WTC11 (cell line): Measurements from ENCODE around the gene TBCEL. TPM values are rescaled to one million over a fixed set of nuclear protein-coding genes. Genes with fewer than 3 reads are reported as not detected.

Experiments used
- ATAC-seq: fragments of 200-7000 bp; cut with Tn5 transposase; 2 replicates; pipeline ENCODE4 v1.10.0; 2021; ENCODE audit warnings: mild to moderate bottlenecking, moderate library complexity
- CTCF ChIA-PET: fragments of 300-600 bp; sonication (Branson Sonifier 250); formaldehyde crosslinking; loops from one replicate; lab custom pipeline; 2021; ENCODE audit warnings: antibody characterized with exemption; lab: Charles Lee
- POLR2A ChIA-PET: fragments of 350-600 bp; sonication (Branson Sonifier 250); formaldehyde crosslinking; loops from one replicate; lab custom pipeline; 2021; ENCODE audit warnings: antibody characterized with exemption; lab: Charles Lee
- DNase-seq: peaks from one replicate; pipeline ENCODE4 v3.0.0; 2021; ENCODE audit warnings: low spot score
- H3K27ac Mint-ChIP-seq: 2 replicates; pipeline ENCODE4 v1.8.0; 2021; ENCODE audit warnings: mixed read lengths
- H3K27me3 Mint-ChIP-seq: 2 replicates; pipeline ENCODE4 v1.8.0; 2021; ENCODE audit warnings: low read depth, mild to moderate bottlenecking, moderate library complexity, mixed read lengths
- H3K36me3 Mint-ChIP-seq: 2 replicates; pipeline ENCODE4 v1.8.0; 2021; ENCODE audit warnings: mixed read lengths
- H3K4me1 Mint-ChIP-seq: 2 replicates; pipeline ENCODE4 v1.8.0; 2022; ENCODE audit warnings: mixed read lengths
- H3K4me3 Mint-ChIP-seq: 2 replicates; pipeline ENCODE4 v1.8.0; 2021; ENCODE audit warnings: mild to moderate bottlenecking, moderate library complexity, mixed read lengths
- H3K9me3 Mint-ChIP-seq: 2 replicates; pipeline ENCODE4 v1.8.0; 2021; ENCODE audit warnings: mixed read lengths
- CBFB ChIP-seq: sonication (generic); formaldehyde crosslinking; IDR thresholded peaks from 2 replicates; pipeline ENCODE4 v1.8.1; 2022; ENCODE audit warnings: mild to moderate bottlenecking, low read depth, missing genetic modification reagents
- CREM ChIP-seq: sonication (generic); formaldehyde crosslinking; IDR thresholded peaks from 2 replicates; pipeline ENCODE4 v1.8.1; 2022; ENCODE audit warnings: mild to moderate bottlenecking, missing genetic modification reagents, moderate library complexity
- ELF4 ChIP-seq: sonication (generic); formaldehyde crosslinking; IDR thresholded peaks from 2 replicates; pipeline ENCODE4 v1.8.1; 2022; ENCODE audit warnings: low read depth, mild to moderate bottlenecking, moderate library complexity, missing genetic modification reagents
- ETV6 ChIP-seq: sonication (generic); formaldehyde crosslinking; IDR thresholded peaks from 2 replicates; pipeline ENCODE4 v1.8.1; 2022; ENCODE audit warnings: mild to moderate bottlenecking, missing genetic modification reagents
- GRHL2 ChIP-seq: fragments of 250-450 bp; sonication (Bioruptor Pico); IDR thresholded peaks from 2 replicates; pipeline ENCODE4 v1.8.0; 2022; ENCODE audit warnings: mild to moderate bottlenecking, moderate library complexity; ENCODE audit not compliant: insufficient replicate concordance, severe bottlenecking
- JAZF1 ChIP-seq: fragments of 250-450 bp; sonication (Bioruptor Pico); IDR thresholded peaks from 2 replicates; pipeline ENCODE4 v1.9.0; 2021; ENCODE audit warnings: moderate library complexity, mild to moderate bottlenecking, inconsistent platforms
- NFE2L1 ChIP-seq: sonication (generic); formaldehyde crosslinking; IDR thresholded peaks from 2 replicates; pipeline ENCODE4 v1.8.1; 2023; ENCODE audit warnings: missing genetic modification reagents
- NFYB ChIP-seq: sonication (generic); formaldehyde crosslinking; conservative IDR thresholded peaks from 2 replicates; pipeline ENCODE4 v1.8.0; 2022; ENCODE audit warnings: low read depth, missing genetic modification reagents
- NR1H2 ChIP-seq: sonication (generic); formaldehyde crosslinking; IDR thresholded peaks from 2 replicates; pipeline ENCODE4 v1.9.0; 2021; ENCODE audit warnings: mild to moderate bottlenecking, moderate library complexity, missing genetic modification reagents
- NR2C2 ChIP-seq: sonication (generic); formaldehyde crosslinking; IDR thresholded peaks from 2 replicates; pipeline ENCODE4 v1.8.0; 2022; ENCODE audit warnings: mild to moderate bottlenecking, missing genetic modification reagents
- NR3C1 ChIP-seq: sonication (generic); formaldehyde crosslinking; conservative IDR thresholded peaks from 2 replicates; pipeline ENCODE4 v1.8.1; 2023; ENCODE audit warnings: low read depth, mild to moderate bottlenecking, missing genetic modification reagents
- RELA ChIP-seq: sonication (generic); formaldehyde crosslinking; IDR thresholded peaks from 2 replicates; pipeline ENCODE4 v1.8.1; 2022; ENCODE audit warnings: missing genetic modification reagents, mild to moderate bottlenecking, borderline replicate concordance
- TP53 ChIP-seq: sonication (generic); formaldehyde crosslinking; IDR thresholded peaks from 2 replicates; pipeline ENCODE4 v1.8.1; 2023; ENCODE audit warnings: mild to moderate bottlenecking, missing genetic modification reagents
- ZBTB21 ChIP-seq: sonication (generic); formaldehyde crosslinking; IDR thresholded peaks from 2 replicates; pipeline ENCODE4 v1.8.1; 2023; ENCODE audit warnings: mild to moderate bottlenecking, missing genetic modification reagents, borderline replicate concordance
- ZBTB43 ChIP-seq: sonication (generic); formaldehyde crosslinking; IDR thresholded peaks from 2 replicates; pipeline ENCODE4 v1.8.1; 2023; ENCODE audit warnings: mild to moderate bottlenecking, missing genetic modification reagents
- ZNF138 ChIP-seq: sonication (generic); formaldehyde crosslinking; conservative IDR thresholded peaks from 2 replicates; pipeline ENCODE4 v1.8.1; 2022; ENCODE audit warnings: mild to moderate bottlenecking, moderate library complexity, missing genetic modification reagents
- ZNF219 ChIP-seq: sonication (generic); formaldehyde crosslinking; IDR thresholded peaks from 2 replicates; pipeline ENCODE4 v1.8.0; 2023; ENCODE audit warnings: missing genetic modification reagents, mild to moderate bottlenecking, borderline replicate concordance
- ZNF232 ChIP-seq: sonication (generic); formaldehyde crosslinking; IDR thresholded peaks from 2 replicates; pipeline ENCODE4 v1.8.0; 2022; ENCODE audit warnings: mild to moderate bottlenecking, missing genetic modification reagents
- ZNF425 ChIP-seq: fragments of 250-450 bp; sonication (Bioruptor Pico); conservative IDR thresholded peaks from 2 replicates; pipeline ENCODE4 v1.9.0; 2021; ENCODE audit warnings: mild to moderate bottlenecking
- total RNA-seq: library from RNA; stranded (reverse); gene quantifications from 3 replicates; pipeline ENCODE4 v1.2.3, GENCODE V29; 2021
- TF ChIP-seq, protein P1 (sequence below): sonication (generic); formaldehyde crosslinking; IDR thresholded peaks from 2 replicates; pipeline ENCODE4 v1.8.0; 2022; ENCODE audit warnings: mild to moderate bottlenecking, missing genetic modification reagents
- TF ChIP-seq, protein P2 (sequence below): sonication (generic); formaldehyde crosslinking; IDR thresholded peaks from 2 replicates; pipeline ENCODE4 v1.8.1; 2022; ENCODE audit warnings: mild to moderate bottlenecking, missing genetic modification reagents, moderate library complexity, borderline replicate concordance
- TF ChIP-seq, protein P3 (sequence below): sonication (generic); formaldehyde crosslinking; IDR thresholded peaks from 2 replicates; pipeline ENCODE4 v1.8.0; 2022; ENCODE audit warnings: mild to moderate bottlenecking, missing genetic modification reagents
- TF ChIP-seq, protein P4 (sequence below): fragments of 250-450 bp; sonication (Bioruptor Pico); IDR thresholded peaks from 2 replicates; pipeline ENCODE4 v1.9.0; 2021; ENCODE audit warnings: mild to moderate bottlenecking
- TF ChIP-seq, protein P5 (sequence below): sonication (generic); formaldehyde crosslinking; IDR thresholded peaks from 2 replicates; pipeline ENCODE4 v1.8.1; 2022; ENCODE audit warnings: missing genetic modification reagents, borderline replicate concordance
- TF ChIP-seq, protein P6 (sequence below): sonication (generic); formaldehyde crosslinking; IDR thresholded peaks from 2 replicates; pipeline ENCODE4 v1.8.0; 2022; ENCODE audit warnings: missing genetic modification reagents

TBCEL gene
- total RNA-seq, 1 experiment from 2014 or later, result 9.5 TPM

GRCh38 chr11:121023848-121024751 is at the start of gene TBCEL (continued):
- TF ChIP-seq ZNF425 (CRISPR knock-in tag) (no peak), ETV6 (CRISPR knock-in tag) (peak; percentile 69), ZNF232 (CRISPR knock-in tag) (peak; percentile 68; the same call in 1 of the 2 replicates), CREM (peak; percentile 72; the same call in 1 of the 2 replicates), TP53 (CRISPR knock-in tag) (peak; percentile 80; the same call in 1 of the 2 replicates), RELA (CRISPR knock-in tag) (peak; percentile 66; the same call in 1 of the 2 replicates), CBFB (peak; percentile 72), NR3C1 (CRISPR knock-in tag) (0 out of 2 replicates have a peak, but pooled peaks have one; percentile 38), ZNF219 (no peak), ZBTB43 (no peak)
- TF ChIP-seq, protein P1, sequence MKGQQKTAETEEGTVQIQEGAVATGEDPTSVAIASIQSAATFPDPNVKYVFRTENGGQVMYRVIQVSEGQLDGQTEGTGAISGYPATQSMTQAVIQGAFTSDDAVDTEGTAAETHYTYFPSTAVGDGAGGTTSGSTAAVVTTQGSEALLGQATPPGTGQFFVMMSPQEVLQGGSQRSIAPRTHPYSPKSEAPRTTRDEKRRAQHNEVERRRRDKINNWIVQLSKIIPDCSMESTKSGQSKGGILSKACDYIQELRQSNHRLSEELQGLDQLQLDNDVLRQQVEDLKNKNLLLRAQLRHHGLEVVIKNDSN (CRISPR knock-in tag), result peak; percentile 99
- TF ChIP-seq, protein P2, sequence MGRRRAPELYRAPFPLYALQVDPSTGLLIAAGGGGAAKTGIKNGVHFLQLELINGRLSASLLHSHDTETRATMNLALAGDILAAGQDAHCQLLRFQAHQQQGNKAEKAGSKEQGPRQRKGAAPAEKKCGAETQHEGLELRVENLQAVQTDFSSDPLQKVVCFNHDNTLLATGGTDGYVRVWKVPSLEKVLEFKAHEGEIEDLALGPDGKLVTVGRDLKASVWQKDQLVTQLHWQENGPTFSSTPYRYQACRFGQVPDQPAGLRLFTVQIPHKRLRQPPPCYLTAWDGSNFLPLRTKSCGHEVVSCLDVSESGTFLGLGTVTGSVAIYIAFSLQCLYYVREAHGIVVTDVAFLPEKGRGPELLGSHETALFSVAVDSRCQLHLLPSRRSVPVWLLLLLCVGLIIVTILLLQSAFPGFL (CRISPR knock-in tag), result no peak
- TF ChIP-seq, all 79 proteins: peak for 21

GRCh38 chr11:120974466-120974865 is 49.4 kb upstream of the TBCEL start:
- Mint-ChIP-seq H3K4me3 (no peak overlapping the region), H3K9me3 (no peaks in the 10 kb centered on the region), H3K27ac (no peak overlapping the region), H3K4me1 (0 out of 2 replicates have a peak, but pooled peaks cover 3% of the 10 kb centered on the region), H3K27me3 (no peaks in the 10 kb centered on the region), H3K36me3 (no peaks in the 10 kb centered on the region)
- ChIA-PET POLR2A (no interaction called here), CTCF (interaction anchor here (1.3 to 1.9 kb wide), 4 partner anchors 9 to 37 kb away, joined by 3 to 9 read pairs (median 4); no protein-coding TSS in a partner anchor)
- ATAC-seq (no peak), DNase-seq (no peak)
- no peak for TF ChIP-seq NR2C2 (CRISPR knock-in tag)
- no peak for TF ChIP-seq NR1H2 (CRISPR knock-in tag)
- TF ChIP-seq, protein P3, sequence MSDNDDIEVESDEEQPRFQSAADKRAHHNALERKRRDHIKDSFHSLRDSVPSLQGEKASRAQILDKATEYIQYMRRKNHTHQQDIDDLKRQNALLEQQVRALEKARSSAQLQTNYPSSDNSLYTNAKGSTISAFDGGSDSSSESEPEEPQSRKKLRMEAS, result no peak
- TF ChIP-seq JAZF1, result no peak
- TF ChIP-seq, protein P4, sequence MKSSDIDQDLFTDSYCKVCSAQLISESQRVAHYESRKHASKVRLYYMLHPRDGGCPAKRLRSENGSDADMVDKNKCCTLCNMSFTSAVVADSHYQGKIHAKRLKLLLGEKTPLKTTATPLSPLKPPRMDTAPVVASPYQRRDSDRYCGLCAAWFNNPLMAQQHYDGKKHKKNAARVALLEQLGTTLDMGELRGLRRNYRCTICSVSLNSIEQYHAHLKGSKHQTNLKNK, result no peak
- TF ChIP-seq NFYB (CRISPR knock-in tag), result no peak
- TF ChIP-seq NFE2L1 (CRISPR knock-in tag), result no peak
- no peak for TF ChIP-seq ELF4 (CRISPR knock-in tag)
- no peak for TF ChIP-seq GRHL2
- TF ChIP-seq, protein P5, sequence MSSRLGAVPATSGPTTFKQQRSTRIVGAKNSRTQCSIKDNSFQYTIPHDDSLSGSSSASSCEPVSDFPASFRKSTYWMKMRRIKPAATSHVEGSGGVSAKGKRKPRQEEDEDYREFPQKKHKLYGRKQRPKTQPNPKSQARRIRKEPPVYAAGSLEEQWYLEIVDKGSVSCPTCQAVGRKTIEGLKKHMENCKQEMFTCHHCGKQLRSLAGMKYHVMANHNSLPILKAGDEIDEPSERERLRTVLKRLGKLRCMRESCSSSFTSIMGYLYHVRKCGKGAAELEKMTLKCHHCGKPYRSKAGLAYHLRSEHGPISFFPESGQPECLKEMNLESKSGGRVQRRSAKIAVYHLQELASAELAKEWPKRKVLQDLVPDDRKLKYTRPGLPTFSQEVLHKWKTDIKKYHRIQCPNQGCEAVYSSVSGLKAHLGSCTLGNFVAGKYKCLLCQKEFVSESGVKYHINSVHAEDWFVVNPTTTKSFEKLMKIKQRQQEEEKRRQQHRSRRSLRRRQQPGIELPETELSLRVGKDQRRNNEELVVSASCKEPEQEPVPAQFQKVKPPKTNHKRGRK (CRISPR knock-in tag), result no peak
- no peak for TF ChIP-seq ZNF138 (CRISPR knock-in tag)
- TF ChIP-seq, protein P6, sequence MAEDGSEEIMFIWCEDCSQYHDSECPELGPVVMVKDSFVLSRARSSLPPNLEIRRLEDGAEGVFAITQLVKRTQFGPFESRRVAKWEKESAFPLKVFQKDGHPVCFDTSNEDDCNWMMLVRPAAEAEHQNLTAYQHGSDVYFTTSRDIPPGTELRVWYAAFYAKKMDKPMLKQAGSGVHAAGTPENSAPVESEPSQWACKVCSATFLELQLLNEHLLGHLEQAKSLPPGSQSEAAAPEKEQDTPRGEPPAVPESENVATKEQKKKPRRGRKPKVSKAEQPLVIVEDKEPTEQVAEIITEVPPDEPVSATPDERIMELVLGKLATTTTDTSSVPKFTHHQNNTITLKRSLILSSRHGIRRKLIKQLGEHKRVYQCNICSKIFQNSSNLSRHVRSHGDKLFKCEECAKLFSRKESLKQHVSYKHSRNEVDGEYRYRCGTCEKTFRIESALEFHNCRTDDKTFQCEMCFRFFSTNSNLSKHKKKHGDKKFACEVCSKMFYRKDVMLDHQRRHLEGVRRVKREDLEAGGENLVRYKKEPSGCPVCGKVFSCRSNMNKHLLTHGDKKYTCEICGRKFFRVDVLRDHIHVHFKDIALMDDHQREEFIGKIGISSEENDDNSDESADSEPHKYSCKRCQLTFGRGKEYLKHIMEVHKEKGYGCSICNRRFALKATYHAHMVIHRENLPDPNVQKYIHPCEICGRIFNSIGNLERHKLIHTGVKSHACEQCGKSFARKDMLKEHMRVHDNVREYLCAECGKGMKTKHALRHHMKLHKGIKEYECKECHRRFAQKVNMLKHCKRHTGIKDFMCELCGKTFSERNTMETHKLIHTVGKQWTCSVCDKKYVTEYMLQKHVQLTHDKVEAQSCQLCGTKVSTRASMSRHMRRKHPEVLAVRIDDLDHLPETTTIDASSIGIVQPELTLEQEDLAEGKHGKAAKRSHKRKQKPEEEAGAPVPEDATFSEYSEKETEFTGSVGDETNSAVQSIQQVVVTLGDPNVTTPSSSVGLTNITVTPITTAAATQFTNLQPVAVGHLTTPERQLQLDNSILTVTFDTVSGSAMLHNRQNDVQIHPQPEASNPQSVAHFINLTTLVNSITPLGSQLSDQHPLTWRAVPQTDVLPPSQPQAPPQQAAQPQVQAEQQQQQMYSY (CRISPR knock-in tag), result no peak
- no peak for TF ChIP-seq ZBTB21 (CRISPR knock-in tag)
